A549 (cell line): ENCODE measurements around the gene DENND4B. TPM values are rescaled to one million over a fixed set of nuclear protein-coding genes. Genes with fewer than 3 reads are reported as not detected.
A peak's percentile ranks its signal among the peaks of the same experiment; 100 is the strongest.

Source experiments
- ATAC-seq, 2 experiments: fragments of 200-7000 bp in 1 of 2; fragments of >200 bp in 1 of 2; cut with Nextera tagmentation in 1 of 2; cut with Tn5 transposase in 1 of 2; 3 replicates each; pipeline versions ENCODE4 v1.8.0 to v1.9.1; 2018 to 2020; ENCODE audit warnings: mild to moderate bottlenecking in 1 of 2, moderate library complexity in 1 of 2
- CTCF ChIA-PET: fragments of 300-600 bp; sonication (Branson Sonifier 250); formaldehyde crosslinking; extraction: SDS; loops from one replicate; lab custom pipeline; 2021; ENCODE audit warnings: antibody characterized with exemption, inconsistent platforms; lab: Yijun Ruan, JAX
- POLR2A ChIA-PET: fragments of 350-600 bp; formaldehyde crosslinking; extraction: SDS; loops from one replicate; lab custom pipeline; 2021; ENCODE audit warnings: antibody characterized with exemption, inconsistent platforms; lab: Yijun Ruan, JAX
- DNase-seq, 2 experiments: peaks; one replicate each; pipeline versions ENCODE4 v3.0.0 to v3.0.0-alpha.2; 2011 to 2016; ENCODE audit warnings: low read depth in 1 of 2, low spot score in 1 of 2
- FAIRE-seq: peaks from 2 replicates; lab custom pipeline; 2011; peaks lifted over from hg19 to GRCh38; lab: Jason Lieb, UNC
- H3K27ac ChIP-seq, 2 experiments: fragments of >200 bp; sonication (Bioruptor Twin); formaldehyde crosslinking; 3 replicates each; pipeline ENCODE4 v1.5.1; 2016 to 2017
- H3K4me1 ChIP-seq: fragments of >200 bp; sonication (Bioruptor Twin); formaldehyde crosslinking; 3 replicates; pipeline ENCODE4 v1.6.1; 2016
- H3K4me2 ChIP-seq: fragments of >200 bp; sonication (Bioruptor Twin); formaldehyde crosslinking; 3 replicates; pipeline ENCODE4 v1.6.1; 2016
- H3K4me3 ChIP-seq: fragments of >200 bp; sonication (Bioruptor Twin); formaldehyde crosslinking; 3 replicates; pipeline ENCODE4 v1.5.1; 2016
- H3K9me3 ChIP-seq: fragments of >200 bp; sonication (Bioruptor Twin); formaldehyde crosslinking; 3 replicates; pipeline ENCODE4 v1.6.1; 2016
- CBX2 ChIP-seq: fragments of 200-600 bp; sonication (generic); IDR thresholded peaks from 2 replicates; pipeline ENCODE4 v1.6.1; 2016; ENCODE audit warnings: low read depth, mild to moderate bottlenecking, borderline replicate concordance
- CBX8 ChIP-seq: fragments of 200-600 bp; sonication (generic); IDR thresholded peaks from 2 replicates; pipeline ENCODE4 v1.6.1; 2016
- CEBPB ChIP-seq, 2 experiments: fragments of >200 bp in 1 of 2; sonication (Bioruptor Twin) in 1 of 2; formaldehyde crosslinking in 1 of 2; IDR thresholded peaks; 2 replicates each; pipeline ENCODE4 v1.6.1; 2012 to 2016
- CHD4 ChIP-seq: fragments of 200-600 bp; sonication (generic); IDR thresholded peaks from 2 replicates; pipeline ENCODE4 v1.6.1; 2016; ENCODE audit warnings: antibody characterized with exemption, mild to moderate bottlenecking, borderline replicate concordance
- EHMT2 ChIP-seq: fragments of 200-600 bp; sonication (generic); IDR thresholded peaks from 2 replicates; pipeline ENCODE4 v1.6.1; 2016; ENCODE audit warnings: antibody characterized with exemption, low read depth, mild to moderate bottlenecking, moderate library complexity
- EP300 ChIP-seq, 2 experiments: fragments of >200 bp; sonication (Bioruptor Twin); formaldehyde crosslinking; IDR thresholded peaks; 2 replicates in 1 of 2; 3 replicates in 1 of 2; pipeline ENCODE4 v1.6.1; 2016 to 2017
- FOXS1 ChIP-seq: fragments of 250-450 bp; sonication (Bioruptor Pico); IDR thresholded peaks from 2 replicates; pipeline ENCODE4 v1.5.0; 2020; ENCODE audit warnings: mild to moderate bottlenecking, moderate library complexity
- HEYL ChIP-seq: fragments of 250-450 bp; sonication (Bioruptor Pico); IDR thresholded peaks from 2 replicates; pipeline ENCODE4 v1.8.0; 2021; ENCODE audit warnings: mild to moderate bottlenecking, moderate library complexity
- HOXB13 ChIP-seq: fragments of 250-450 bp; sonication (Bioruptor Pico); IDR thresholded peaks from 2 replicates; pipeline ENCODE4 v1.5.0; 2020; ENCODE audit warnings: low read depth, mild to moderate bottlenecking, moderate library complexity
- JUNB ChIP-seq: fragments of >200 bp; sonication (Bioruptor Twin); formaldehyde crosslinking; IDR thresholded peaks from 2 replicates; pipeline ENCODE4 v1.6.1; 2016
- MAX ChIP-seq: IDR thresholded peaks from 2 replicates; pipeline ENCODE4 v1.6.1; 2012
- MAZ ChIP-seq: fragments of 150-350 bp; IDR thresholded peaks from 2 replicates; pipeline ENCODE4 v1.6.1; 2014; ENCODE audit warnings: antibody characterized with exemption, low read depth, low read length, borderline replicate concordance
- NPAS2 ChIP-seq: fragments of 250-450 bp; sonication (Bioruptor Pico); IDR thresholded peaks from 2 replicates; pipeline ENCODE4 v1.8.0; 2022; ENCODE audit warnings: mild to moderate bottlenecking, moderate library complexity, borderline replicate concordance
- RAD21 ChIP-seq, 2 experiments: fragments of >200 bp in 1 of 2; sonication (Bioruptor Twin) in 1 of 2; formaldehyde crosslinking in 1 of 2; IDR thresholded peaks in 1 of 2; conservative IDR thresholded peaks in 1 of 2; 2 replicates in 1 of 2; 3 replicates in 1 of 2; pipeline ENCODE4 v1.6.1; 2012 to 2018; ENCODE audit warnings: inconsistent platforms in 1 of 2
- RFX5 ChIP-seq: fragments of 450-650 bp; IDR thresholded peaks from 2 replicates; pipeline ENCODE4 v1.7.1; 2014; ENCODE audit warnings: antibody characterized with exemption, mild to moderate bottlenecking, moderate library complexity
- ZC3H11A ChIP-seq: fragments of 450-650 bp; IDR thresholded peaks from 2 replicates; pipeline ENCODE4 v1.6.1; 2014; ENCODE audit warnings: antibody characterized with exemption, mild to moderate bottlenecking
- ZFP36 ChIP-seq: fragments of 450-650 bp; IDR thresholded peaks from 2 replicates; pipeline ENCODE4 v1.6.1; 2014; ENCODE audit warnings: borderline replicate concordance; ENCODE audit not compliant: partially characterized antibody
- ZNF302 ChIP-seq: fragments of 250-450 bp; sonication (Bioruptor Pico); IDR thresholded peaks from 2 replicates; pipeline ENCODE4 v1.9.0; 2021; ENCODE audit warnings: inconsistent platforms, mild to moderate bottlenecking, moderate library complexity
- WGBS: methylation state at CpG from one replicate; pipeline ENCODE4 v1.1.6; 2017; ENCODE audit errors: missing lambda C conversion rate; 5-methylcytosine and 5-hydroxymethylcytosine counted together
- polyA plus RNA-seq, 4 experiments: library from polyadenylated mRNA; depleted of rRNA in 3 of 4; stranded (reverse); fragments of >200 nt; fragmentation: RNase III in 1 of 4; extraction: RNeasy Plus Mini Kit Qiagen cat#74134 plus additional on column Dnase treatment in 1 of 4; gene quantifications; 2 replicates in 3 of 4; 3 replicates in 1 of 4; pipeline ENCODE4 v1.2.3, GENCODE V29; 2011 to 2017
- TF ChIP-seq, protein P1 (sequence below): IDR thresholded peaks from 2 replicates; pipeline ENCODE4 v1.6.1; 2012; ENCODE audit warnings: low read depth, borderline replicate concordance
- TF ChIP-seq, protein P2 (sequence below): fragments of >200 bp; sonication (Bioruptor Twin); formaldehyde crosslinking; IDR thresholded peaks from 3 replicates; pipeline ENCODE4 v1.5.1; 2016
- TF ChIP-seq, protein P3 (sequence below): fragments of >200 bp; sonication (Bioruptor Twin); formaldehyde crosslinking; IDR thresholded peaks from 3 replicates; pipeline ENCODE4 v1.6.1; 2016
- TF ChIP-seq, protein P4 (sequence below): fragments of 250-450 bp; sonication (Bioruptor Pico); IDR thresholded peaks from 2 replicates; pipeline ENCODE4 v1.5.0; 2020; ENCODE audit warnings: low read depth, mild to moderate bottlenecking, moderate library complexity

DENND4B gene
- polyA plus RNA-seq, 2 of the 4 experiments (the other 2 are of a cell fraction): 18.7 to 43.3 TPM

GRCh38 chr1:153957744-153958110 is 11.2 kb upstream of the DENND4B start:
- H3K9me3 ChIP-seq: no peaks in the 10 kb centered on the region
- H3K27ac ChIP-seq: peak overlapping the region; percentile 92 to 95
- POLR2A ChIA-PET: interaction anchor here (0.5 to 2.4 kb wide), 4 partner anchors 10 to 33 kb away, joined by 3 to 12 read pairs (median 8); partner anchors contain the start of genes CREB3L4, JTB and RPS27
- FAIRE-seq (no peak), DNase-seq (no peak), ATAC-seq (peak; percentile 39 to 47)
- peak overlapping the region; percentile 90 for H3K4me2 ChIP-seq
- H3K4me3 ChIP-seq: peak overlapping the region; percentile 94
- H3K4me1 ChIP-seq: peaks cover 32% of the 10 kb centered on the region
- 2% methylated on average over 13 of the region's 13 CpGs for WGBS
- CTCF ChIA-PET: interaction anchor here (0.9 to 7.5 kb wide), 5 partner anchors 10 to 160 kb away, joined by 3 to 75 read pairs (median 5); partner anchors contain the start of genes CREB3L4, DENND4B and RAB13
- no peak for TF ChIP-seq CEBPB (IDR thresholded peaks at IDR 0.05)
- no peak for TF ChIP-seq EHMT2
- no peak for TF ChIP-seq HOXB13 (CRISPR knock-in tag)
- TF ChIP-seq, protein P1, sequence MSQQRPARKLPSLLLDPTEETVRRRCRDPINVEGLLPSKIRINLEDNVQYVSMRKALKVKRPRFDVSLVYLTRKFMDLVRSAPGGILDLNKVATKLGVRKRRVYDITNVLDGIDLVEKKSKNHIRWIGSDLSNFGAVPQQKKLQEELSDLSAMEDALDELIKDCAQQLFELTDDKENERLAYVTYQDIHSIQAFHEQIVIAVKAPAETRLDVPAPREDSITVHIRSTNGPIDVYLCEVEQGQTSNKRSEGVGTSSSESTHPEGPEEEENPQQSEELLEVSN: no peak
- no peak for TF ChIP-seq CBX8
- TF ChIP-seq ZNF302 (CRISPR knock-in tag): no peak
- TF ChIP-seq MAZ: no peak
- no peak for TF ChIP-seq RFX5

- 86% methylated on average over 6 of the region's 6 CpGs for WGBS
- no peak for TF ChIP-seq FOXS1 (CRISPR knock-in tag)
- TF ChIP-seq HEYL (CRISPR knock-in tag): no peak
- TF ChIP-seq HOXB13 (CRISPR knock-in tag): no peak
- TF ChIP-seq CHD4: no peak
- no peak for TF ChIP-seq ZC3H11A
- no peak for TF ChIP-seq RAD21 (conservative IDR thresholded peaks at IDR 0.05 in 1 of 2, IDR thresholded peaks at IDR 0.05 in 1 of 2)
- TF ChIP-seq, protein P2, sequence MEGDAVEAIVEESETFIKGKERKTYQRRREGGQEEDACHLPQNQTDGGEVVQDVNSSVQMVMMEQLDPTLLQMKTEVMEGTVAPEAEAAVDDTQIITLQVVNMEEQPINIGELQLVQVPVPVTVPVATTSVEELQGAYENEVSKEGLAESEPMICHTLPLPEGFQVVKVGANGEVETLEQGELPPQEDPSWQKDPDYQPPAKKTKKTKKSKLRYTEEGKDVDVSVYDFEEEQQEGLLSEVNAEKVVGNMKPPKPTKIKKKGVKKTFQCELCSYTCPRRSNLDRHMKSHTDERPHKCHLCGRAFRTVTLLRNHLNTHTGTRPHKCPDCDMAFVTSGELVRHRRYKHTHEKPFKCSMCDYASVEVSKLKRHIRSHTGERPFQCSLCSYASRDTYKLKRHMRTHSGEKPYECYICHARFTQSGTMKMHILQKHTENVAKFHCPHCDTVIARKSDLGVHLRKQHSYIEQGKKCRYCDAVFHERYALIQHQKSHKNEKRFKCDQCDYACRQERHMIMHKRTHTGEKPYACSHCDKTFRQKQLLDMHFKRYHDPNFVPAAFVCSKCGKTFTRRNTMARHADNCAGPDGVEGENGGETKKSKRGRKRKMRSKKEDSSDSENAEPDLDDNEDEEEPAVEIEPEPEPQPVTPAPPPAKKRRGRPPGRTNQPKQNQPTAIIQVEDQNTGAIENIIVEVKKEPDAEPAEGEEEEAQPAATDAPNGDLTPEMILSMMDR: no peak
- TF ChIP-seq ZFP36: no peak
- no peak for TF ChIP-seq CBX2
- no peak for TF ChIP-seq EP300 (IDR thresholded peaks at IDR 0.05)
- no peak for TF ChIP-seq NPAS2 (CRISPR knock-in tag)
- no peak for TF ChIP-seq JUNB
- TF ChIP-seq MAX: no peak
- TF ChIP-seq, protein P3, sequence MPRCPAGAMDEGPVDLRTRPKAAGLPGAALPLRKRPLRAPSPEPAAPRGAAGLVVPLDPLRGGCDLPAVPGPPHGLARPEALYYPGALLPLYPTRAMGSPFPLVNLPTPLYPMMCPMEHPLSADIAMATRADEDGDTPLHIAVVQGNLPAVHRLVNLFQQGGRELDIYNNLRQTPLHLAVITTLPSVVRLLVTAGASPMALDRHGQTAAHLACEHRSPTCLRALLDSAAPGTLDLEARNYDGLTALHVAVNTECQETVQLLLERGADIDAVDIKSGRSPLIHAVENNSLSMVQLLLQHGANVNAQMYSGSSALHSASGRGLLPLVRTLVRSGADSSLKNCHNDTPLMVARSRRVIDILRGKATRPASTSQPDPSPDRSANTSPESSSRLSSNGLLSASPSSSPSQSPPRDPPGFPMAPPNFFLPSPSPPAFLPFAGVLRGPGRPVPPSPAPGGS: no peak
- TF ChIP-seq, protein P4, sequence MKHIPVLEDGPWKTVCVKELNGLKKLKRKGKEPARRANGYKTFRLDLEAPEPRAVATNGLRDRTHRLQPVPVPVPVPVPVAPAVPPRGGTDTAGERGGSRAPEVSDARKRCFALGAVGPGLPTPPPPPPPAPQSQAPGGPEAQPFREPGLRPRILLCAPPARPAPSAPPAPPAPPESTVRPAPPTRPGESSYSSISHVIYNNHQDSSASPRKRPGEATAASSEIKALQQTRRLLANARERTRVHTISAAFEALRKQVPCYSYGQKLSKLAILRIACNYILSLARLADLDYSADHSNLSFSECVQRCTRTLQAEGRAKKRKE (CRISPR knock-in tag): no peak
- no peak for TF ChIP-seq RFX5
- Histone ChIP-seq H3K9me3 (no peaks in the 10 kb centered on the region), H3K4me1 (peaks cover 28% of the 10 kb centered on the region), H3K27ac (peak overlapping the region; percentile 92 to 95), H3K4me3 (peak overlapping the region; percentile 94), H3K4me2 (peak overlapping the region; percentile 90)
- DNase-seq: no peak
- POLR2A ChIA-PET: interaction anchor here (1.4 to 2.4 kb wide), 2 partner anchors 10 to 21 kb away, joined by 3 to 11 read pairs; partner anchors contain the start of genes CREB3L4 and JTB
- no peak for ATAC-seq
- FAIRE-seq: no peak
- CTCF ChIA-PET: interaction anchor here (0.9 to 7.5 kb wide), 4 partner anchors 10 to 160 kb away, joined by 5 to 75 read pairs (median 14); partner anchors contain the start of genes CREB3L4, DENND4B and RAB13
These were observed 10.6 kb upstream of the DENND4B start for GRCh38 chr1:153956997-153957715.
